Retinal pigment epithelial cell (primary cell): ENCODE data around the gene UBR1.

Experiments
- DNase-seq: peaks from one replicate; pipeline ENCODE4 v3.0.0-alpha.2; 2010; ENCODE audit warnings: low read depth
- H3K4me3 ChIP-seq: 2 replicates; pipeline ENCODE4 v1.5.1; 2011; ENCODE audit warnings: mild to moderate bottlenecking, low read length, control low read depth, moderate library complexity
- TF ChIP-seq, protein P1 (sequence below): conservative IDR thresholded peaks from 2 replicates; pipeline ENCODE4 v1.5.1; 2011; ENCODE audit warnings: low read depth, low read length, control low read depth, inconsistent platforms

UBR1 gene

DNA sequence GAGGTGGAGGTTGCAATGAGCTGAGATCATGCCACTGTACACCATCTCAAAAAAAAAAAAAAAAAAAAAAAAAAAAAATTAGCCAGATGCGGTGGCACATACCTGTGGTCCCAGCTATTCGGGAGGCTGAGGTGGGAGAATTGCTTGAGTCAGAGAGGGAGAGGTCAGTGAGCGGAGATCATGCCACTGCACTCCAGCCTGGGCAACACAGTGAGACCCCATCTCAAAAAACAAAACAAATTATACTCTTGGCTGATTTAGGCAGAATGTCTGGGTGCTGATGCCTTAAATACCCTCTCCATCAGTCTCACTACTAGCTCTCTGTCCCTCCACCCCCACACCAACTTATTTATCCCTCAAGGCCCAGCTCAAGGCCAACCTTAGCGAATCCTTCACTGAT lies 14.0 kb downstream of the UBR1 start:
- no peak overlapping the region for H3K4me3 ChIP-seq
- DNase-seq, result no peak
- TF ChIP-seq, protein P1, sequence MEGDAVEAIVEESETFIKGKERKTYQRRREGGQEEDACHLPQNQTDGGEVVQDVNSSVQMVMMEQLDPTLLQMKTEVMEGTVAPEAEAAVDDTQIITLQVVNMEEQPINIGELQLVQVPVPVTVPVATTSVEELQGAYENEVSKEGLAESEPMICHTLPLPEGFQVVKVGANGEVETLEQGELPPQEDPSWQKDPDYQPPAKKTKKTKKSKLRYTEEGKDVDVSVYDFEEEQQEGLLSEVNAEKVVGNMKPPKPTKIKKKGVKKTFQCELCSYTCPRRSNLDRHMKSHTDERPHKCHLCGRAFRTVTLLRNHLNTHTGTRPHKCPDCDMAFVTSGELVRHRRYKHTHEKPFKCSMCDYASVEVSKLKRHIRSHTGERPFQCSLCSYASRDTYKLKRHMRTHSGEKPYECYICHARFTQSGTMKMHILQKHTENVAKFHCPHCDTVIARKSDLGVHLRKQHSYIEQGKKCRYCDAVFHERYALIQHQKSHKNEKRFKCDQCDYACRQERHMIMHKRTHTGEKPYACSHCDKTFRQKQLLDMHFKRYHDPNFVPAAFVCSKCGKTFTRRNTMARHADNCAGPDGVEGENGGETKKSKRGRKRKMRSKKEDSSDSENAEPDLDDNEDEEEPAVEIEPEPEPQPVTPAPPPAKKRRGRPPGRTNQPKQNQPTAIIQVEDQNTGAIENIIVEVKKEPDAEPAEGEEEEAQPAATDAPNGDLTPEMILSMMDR, result no peak

DNA sequence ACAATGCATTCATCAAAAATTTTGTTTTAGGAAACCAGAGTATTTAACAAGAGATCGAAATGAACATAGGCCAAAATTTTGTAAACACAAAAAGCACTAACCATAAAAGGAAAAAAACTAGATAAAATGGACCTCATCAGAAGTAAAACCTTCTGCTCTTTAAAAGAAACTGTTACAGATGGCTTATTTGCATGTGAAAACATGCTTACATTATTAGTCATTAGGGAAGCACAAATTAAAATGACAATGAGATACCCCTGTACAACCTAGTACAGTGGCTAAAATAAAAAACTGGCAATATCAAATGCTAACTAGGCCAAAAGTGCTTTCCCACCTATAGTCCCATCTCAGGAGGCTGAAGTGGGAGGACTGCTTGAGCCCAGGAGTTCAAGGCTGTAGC lies 19.3 kb downstream of the UBR1 start:
- no peak overlapping the region for H3K4me3 ChIP-seq

DNA sequence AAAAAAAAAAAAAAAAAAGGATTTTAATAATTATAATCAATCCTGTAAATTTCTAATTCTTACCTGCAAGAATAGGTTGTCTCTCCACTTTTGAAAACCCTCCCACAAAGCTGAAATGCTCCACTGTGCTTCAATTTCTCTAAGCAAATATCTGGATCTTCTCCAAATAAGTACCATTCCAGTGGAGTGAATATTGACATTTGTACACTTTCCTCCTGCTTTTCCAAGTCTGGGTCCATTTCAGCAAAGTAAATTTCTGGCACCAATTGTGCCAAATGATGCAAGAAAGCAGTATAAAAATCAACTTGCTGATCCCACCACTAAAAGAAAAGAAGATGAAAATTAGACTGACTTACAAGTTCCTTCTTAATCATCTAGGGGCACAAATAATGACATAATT lies 19.9 kb downstream of the UBR1 start:
- no peak for DNase-seq
- no peak overlapping the region for H3K4me3 ChIP-seq
- TF ChIP-seq, protein P1, result no peak

More for the DNA sequence above, 19.3 kb downstream of the UBR1 start:
- DNase-seq, result no peak
- TF ChIP-seq, protein P1, result no peak

DNA sequence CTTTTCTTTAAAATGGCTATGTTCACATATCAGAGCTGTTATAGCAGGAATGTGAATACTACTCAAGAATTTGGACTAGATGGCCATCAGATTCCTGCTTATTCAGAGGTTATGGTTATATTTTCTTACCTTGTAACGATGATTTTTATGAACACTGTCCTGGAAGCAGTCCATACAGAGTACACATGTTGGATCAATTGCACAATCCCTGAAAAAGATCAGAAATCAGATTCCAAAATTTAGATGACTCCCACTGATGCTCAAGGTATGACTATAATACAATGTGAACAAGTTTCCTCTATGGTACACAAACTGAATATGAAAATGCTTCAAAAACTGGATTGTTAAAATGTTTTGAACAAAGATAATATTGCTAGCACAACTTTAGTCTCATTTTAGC lies 23.3 kb downstream of the UBR1 start:
- no peak for DNase-seq
- TF ChIP-seq, protein P1, result no peak
- no peak overlapping the region for H3K4me3 ChIP-seq

DNA sequence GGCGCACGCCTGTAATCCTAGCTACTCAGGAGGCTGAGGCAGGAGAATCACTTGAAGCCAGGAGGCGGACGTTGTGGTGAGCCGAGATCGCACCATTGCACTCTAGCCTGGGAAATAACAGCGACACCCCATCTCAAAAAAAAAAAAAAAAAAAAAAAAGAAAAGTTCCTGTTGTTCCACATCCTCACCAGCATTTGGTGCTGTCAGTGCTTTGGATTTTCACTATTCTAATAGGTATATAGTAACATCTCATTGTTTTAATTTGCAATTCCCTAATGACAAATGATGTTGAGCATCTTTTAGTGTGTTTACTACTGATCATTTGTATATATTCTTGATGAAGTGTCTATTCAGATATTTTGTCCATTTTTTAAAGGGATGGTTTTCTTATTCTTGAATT lies 24.6 kb downstream of the UBR1 start:
- TF ChIP-seq, protein P1, result peak; percentile 3
- H3K4me3 ChIP-seq, result no peak overlapping the region
- no peak for DNase-seq

DNA sequence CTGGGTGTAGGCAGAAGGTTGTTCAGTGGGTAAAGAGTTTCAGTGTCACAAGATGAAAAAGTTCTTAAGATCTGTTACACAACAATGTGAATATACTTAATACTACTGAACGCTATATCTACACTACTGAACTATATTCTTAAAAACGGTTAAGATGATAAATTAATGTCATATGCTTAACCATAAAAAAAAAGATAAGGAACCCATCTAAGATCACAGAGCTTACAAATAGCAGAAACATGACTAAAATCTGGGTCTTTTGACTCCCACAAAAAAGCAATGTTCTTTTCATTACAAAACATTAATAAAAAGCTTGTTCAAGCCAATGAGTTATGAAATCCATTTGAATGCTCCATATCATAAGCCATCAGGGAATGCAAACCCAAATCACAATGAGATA lies 34.4 kb downstream of the UBR1 start:
- TF ChIP-seq, protein P1, result no peak
- H3K4me3 ChIP-seq, result no peak overlapping the region
- DNase-seq, result no peak

DNA sequence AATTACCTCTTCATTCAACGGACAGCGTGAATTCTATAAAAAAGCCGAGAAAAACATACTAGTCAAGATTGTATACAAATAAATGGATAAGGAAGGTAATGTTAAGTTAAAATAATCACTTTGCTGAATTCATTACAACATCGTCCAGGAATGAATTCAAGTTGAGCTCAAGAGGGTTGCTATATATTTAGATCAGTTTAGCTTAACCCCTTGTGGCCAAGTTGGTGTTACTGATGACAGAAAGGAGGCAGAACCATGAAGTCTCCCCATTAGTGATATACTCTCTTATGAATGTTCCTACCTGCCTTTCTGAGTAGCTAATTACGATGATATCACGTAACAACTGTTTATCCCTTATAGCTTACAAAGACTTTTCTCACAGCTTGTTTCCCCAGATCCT lies 34.9 kb downstream of the UBR1 start:
- no peak for DNase-seq
- H3K4me3 ChIP-seq, result no peak overlapping the region
- TF ChIP-seq, protein P1, result no peak
